ENCODE results near the gene AKAP13. TPM values are rescaled to one million over a fixed set of nuclear protein-coding genes. Genes with fewer than 3 reads are reported as not detected.

Gene AKAP13
- polyA plus RNA-seq, 1 donor from 2014 or later: 10.0 TPM

- H2AFZ ChIP-seq (ENCODE audit: low read depth, low read length): no peak overlapping the region
- H4K20me1 ChIP-seq (ENCODE audit: insufficient read depth): no peaks in the 10 kb centered on the region
- no peaks in the 10 kb centered on the region for H3K9me3 ChIP-seq (ENCODE audit: low read length)
Observed at GRCh38 chr15:85550283-85550682, 169.9 kb downstream of the AKAP13 start.

DNA sequence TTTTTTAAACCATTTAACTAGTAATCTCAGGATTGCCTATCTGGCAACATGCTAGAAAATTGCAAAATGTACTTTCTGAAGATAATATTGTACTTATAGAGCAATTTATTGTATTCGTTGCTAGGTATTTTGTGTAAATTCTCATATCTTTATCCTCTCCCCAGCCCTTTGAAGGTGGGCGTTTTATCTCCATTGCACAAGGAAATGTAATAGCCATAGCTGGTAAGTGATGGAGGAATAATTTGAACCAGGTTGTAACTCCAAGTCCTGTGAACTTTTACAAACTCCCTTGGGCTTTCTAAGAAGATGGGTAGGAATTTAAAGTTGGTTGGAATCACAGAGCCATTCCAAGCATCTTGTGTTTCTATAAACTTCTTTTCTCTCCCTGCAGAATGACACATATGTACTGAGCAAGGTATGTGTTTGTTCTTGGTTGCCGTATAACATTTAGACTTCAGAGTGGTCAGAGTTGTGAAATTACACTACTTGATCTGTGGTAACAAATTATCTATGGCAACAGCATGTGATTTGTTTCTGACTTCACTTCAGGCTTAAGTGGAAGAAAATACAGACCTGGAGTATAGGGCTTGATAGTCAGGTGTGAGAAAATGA, 170.9 kb downstream of the AKAP13 start:
- Histone ChIP-seq H3K36me3 (ENCODE audit: insufficient read depth, low read length) (no peaks in the 10 kb centered on the region), H3F3A (ENCODE audit: insufficient read depth, low read length, poor library complexity, severe bottlenecking) (no peaks in the 10 kb centered on the region), H3K79me2 (replicated peaks; ENCODE audit: insufficient read depth, low read length) (no peaks in the 10 kb centered on the region), H4K20me1 (ENCODE audit: insufficient read depth) (no peaks in the 10 kb centered on the region), H3K27ac (ENCODE audit: low read length) (no peak overlapping the region), H3K27me3 (ENCODE audit: insufficient read depth, low read depth, low read length) (no peaks in the 10 kb centered on the region), H2AFZ (ENCODE audit: low read depth, low read length) (no peak overlapping the region), H3K4me3 (ENCODE audit: low read length) (no peak overlapping the region), H3K9me2 (ENCODE audit: insufficient read depth, low read length) (no peaks in the 10 kb centered on the region), H3K9me3 (ENCODE audit: low read length) (no peaks in the 10 kb centered on the region), H3K4me2 (ENCODE audit: low read length) (no peak overlapping the region), H3K9ac (ENCODE audit: low read length) (no peak overlapping the region)
- TF ChIP-seq TAF1 (IDR thresholded peaks at IDR 0.05; ENCODE audit: low read depth) (no peak), RAD21 (conservative IDR thresholded peaks at IDR 0.05) (no peak), EP300 (conservative IDR thresholded peaks at IDR 0.05; ENCODE audit: poor library complexity, severe bottlenecking) (no peak), EZH2 (IDR thresholded peaks at IDR 0.05; ENCODE audit: borderline replicate concordance, insufficient read depth, low read length, poor library complexity, severe bottlenecking) (no peak), POLR2AphosphoS5 (IDR thresholded peaks at IDR 0.05) (peak; percentile 18)
- TF ChIP-seq, protein P1, sequence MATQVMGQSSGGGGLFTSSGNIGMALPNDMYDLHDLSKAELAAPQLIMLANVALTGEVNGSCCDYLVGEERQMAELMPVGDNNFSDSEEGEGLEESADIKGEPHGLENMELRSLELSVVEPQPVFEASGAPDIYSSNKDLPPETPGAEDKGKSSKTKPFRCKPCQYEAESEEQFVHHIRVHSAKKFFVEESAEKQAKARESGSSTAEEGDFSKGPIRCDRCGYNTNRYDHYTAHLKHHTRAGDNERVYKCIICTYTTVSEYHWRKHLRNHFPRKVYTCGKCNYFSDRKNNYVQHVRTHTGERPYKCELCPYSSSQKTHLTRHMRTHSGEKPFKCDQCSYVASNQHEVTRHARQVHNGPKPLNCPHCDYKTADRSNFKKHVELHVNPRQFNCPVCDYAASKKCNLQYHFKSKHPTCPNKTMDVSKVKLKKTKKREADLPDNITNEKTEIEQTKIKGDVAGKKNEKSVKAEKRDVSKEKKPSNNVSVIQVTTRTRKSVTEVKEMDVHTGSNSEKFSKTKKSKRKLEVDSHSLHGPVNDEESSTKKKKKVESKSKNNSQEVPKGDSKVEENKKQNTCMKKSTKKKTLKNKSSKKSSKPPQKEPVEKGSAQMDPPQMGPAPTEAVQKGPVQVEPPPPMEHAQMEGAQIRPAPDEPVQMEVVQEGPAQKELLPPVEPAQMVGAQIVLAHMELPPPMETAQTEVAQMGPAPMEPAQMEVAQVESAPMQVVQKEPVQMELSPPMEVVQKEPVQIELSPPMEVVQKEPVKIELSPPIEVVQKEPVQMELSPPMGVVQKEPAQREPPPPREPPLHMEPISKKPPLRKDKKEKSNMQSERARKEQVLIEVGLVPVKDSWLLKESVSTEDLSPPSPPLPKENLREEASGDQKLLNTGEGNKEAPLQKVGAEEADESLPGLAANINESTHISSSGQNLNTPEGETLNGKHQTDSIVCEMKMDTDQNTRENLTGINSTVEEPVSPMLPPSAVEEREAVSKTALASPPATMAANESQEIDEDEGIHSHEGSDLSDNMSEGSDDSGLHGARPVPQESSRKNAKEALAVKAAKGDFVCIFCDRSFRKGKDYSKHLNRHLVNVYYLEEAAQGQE (IDR thresholded peaks at IDR 0.05; ENCODE audit: borderline replicate concordance): no peak

More at GRCh38 chr15:85550283-85550682, 169.9 kb downstream of the AKAP13 start:
- no peaks in the 10 kb centered on the region for H3K27me3 ChIP-seq (ENCODE audit: insufficient read depth, low read depth, low read length)
- H3K9ac ChIP-seq (ENCODE audit: low read length): no peak overlapping the region
- no peaks in the 10 kb centered on the region for H3K36me3 ChIP-seq (ENCODE audit: insufficient read depth, low read length)
- no peak overlapping the region for H3K4me2 ChIP-seq (ENCODE audit: low read length)
- no peaks in the 10 kb centered on the region for H3F3A ChIP-seq (ENCODE audit: insufficient read depth, low read length, poor library complexity, severe bottlenecking)
- H3K79me2 ChIP-seq (replicated peaks; ENCODE audit: insufficient read depth, low read length): no peaks in the 10 kb centered on the region
- no peak overlapping the region for H3K27ac ChIP-seq (ENCODE audit: low read length)
- TF ChIP-seq, protein P1 (IDR thresholded peaks at IDR 0.05; ENCODE audit: borderline replicate concordance): no peak
- no peak for TF ChIP-seq TAF1 (IDR thresholded peaks at IDR 0.05; ENCODE audit: low read depth)
- no peak overlapping the region for H3K4me3 ChIP-seq (ENCODE audit: low read length)
- H3K9me2 ChIP-seq (ENCODE audit: insufficient read depth, low read length): no peaks in the 10 kb centered on the region

Measured in neural cell (in vitro differentiated cells).